Kasumi-1 (cell line): ENCODE data around the gene TRIM23.
"Not testable (repeated sequence)": the region's sequence is repeated elsewhere in the genome, so short reads cannot be mapped to it uniquely, and the experiment has no call there.

Experiments
- DNase-seq, 2 experiments: peaks; one replicate each; lab custom pipeline; 2025; lab: John Stamatoyannopoulos, UW

TRIM23 gene

DNA sequence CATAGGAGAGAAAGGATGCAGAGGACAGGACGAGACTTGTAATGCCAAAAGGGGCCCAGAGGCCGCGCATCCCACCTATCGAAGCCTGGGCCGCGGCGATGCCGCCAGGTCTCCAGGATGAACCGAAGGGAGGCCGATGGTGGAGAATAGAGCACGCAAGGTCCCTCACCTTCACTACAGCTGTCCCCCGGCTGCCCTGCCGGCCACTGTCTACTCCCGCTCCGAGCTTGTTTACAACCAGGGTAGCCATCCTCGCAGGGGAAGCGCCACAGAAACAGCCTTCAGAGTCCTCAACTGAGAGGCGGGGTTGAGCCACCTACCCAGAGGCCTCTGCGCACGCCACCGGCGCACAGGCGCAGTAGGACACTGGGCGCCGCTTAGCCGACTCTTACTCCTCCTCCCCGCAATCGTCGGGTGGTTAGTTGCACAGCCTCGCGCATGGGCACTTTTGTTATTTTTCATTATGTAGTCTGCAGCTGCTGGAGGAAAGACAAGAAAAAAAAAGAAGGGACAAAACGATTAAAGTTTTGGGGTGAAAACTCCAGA, at the start of gene TRIM23:
Gene TRIM23 (minus strand): TSS at position 309 of the 546 bp plus-strand sequence. CDS start 59 bp downstream, at position 250.
- peak; percentile 92 to 93 for DNase-seq

DNA sequence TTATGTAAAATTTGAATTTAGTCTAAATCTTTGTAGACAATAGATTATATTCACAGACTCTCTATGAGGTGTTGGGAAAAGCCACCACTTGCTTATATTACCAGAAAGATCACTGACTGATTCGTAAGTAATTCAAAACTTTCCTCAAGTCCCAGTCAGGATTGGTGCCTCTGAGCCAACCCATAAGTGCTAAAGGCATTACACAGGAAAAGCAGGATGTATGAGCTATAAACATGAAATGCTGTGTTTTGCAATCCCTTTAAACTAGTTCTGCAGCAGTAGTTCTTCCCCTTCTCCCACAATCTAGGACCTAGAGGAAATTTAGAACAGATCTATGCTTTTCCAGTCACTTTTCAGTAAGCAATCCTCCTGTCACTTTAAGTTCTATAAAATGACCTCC, 48.7 kb upstream of the TRIM23 start:
- peak; percentile 11 to 21 for DNase-seq

DNA sequence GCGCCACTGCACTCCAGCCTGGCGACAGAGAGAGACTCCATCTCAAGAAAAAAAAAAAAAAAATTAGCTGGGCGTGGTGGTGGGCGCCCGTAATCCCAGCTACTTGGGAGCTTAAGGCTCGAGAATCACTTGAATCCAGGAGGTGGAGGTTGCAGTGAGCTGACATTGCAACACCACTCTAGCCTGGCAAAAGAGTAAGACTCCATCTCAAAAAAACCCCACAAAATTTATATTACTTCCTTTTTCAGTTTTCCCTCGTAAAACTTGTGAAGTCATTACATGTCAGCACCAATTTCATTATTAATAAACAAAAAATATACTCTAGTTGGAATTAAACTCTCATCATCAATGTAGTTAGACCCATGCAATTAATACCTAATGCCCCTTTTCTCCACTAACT, 44.6 kb upstream of the TRIM23 start:
- DNase-seq, result no peak

DNA sequence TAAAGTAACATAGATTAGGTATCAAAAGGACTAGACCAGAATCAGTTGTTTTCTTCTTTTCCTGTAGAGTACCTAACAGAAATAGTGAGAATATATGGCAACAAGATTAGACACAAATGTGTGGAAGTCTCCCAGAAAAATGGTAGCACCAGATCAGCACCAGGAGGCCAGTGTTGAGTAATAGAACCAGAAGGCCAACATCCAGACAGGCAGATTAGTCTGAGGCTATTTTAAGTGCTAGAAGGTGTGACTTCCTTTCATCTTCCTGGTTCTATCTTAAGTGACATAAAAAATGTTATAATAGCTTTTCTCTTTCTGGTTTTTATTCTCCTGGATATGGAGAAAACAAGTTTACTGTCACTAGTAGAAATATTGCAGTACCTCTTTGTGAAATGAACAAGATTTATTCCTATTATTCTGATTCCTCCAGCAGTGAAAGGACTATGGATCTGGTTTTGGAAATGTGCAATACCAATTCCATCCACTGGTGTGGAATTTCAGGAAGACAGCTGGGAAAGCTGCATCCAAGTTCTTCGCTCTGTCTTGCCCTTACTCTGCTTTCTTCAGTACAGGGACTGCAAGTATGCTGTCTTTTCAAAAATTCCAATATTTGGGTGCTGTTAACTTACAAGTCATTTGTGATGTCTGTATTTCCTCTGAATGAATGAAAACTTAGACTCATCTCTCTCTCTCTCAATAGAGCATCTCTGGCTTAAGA, 39.8 kb upstream of the TRIM23 start:
- DNase-seq, result no peak

DNA sequence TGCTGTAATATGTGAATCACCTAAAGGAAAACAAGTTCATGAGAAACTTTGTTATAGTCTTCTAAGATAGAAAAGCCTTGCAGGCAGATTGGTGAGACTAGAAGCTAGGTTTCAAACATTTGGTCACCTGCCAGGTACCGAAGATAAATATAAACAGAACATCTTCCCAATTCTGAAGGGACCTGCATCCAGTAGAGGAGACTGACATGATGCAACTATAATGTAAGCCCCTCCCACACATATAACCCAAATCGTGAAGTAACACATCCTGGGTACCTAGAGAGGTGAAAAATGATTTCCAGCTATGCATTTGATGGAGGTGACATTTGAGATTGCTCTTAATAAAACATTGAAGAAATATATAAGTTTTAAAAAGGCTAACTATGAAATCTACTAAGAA, 30.6 kb upstream of the TRIM23 start:
- DNase-seq, result no peak

DNA sequence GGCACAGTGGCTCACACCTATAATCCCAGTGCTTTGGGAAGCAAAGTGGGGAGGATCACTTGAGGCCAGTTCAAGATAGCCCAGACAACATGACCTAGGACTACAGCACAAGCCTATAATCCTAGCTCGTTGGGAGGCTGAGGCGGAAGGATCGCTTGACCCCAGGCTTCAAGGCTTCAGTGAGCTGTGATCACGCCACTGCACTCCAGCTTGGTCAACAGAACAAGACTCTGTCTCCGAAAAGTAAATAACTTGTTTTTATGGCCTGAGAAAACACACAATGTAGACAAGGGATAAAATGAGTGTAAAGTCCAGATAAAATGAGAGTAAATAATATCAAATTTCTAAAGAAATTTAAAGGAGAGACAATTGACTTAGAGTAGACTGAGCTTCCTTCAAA, 27.0 kb upstream of the TRIM23 start:
- DNase-seq, result no peak

DNA sequence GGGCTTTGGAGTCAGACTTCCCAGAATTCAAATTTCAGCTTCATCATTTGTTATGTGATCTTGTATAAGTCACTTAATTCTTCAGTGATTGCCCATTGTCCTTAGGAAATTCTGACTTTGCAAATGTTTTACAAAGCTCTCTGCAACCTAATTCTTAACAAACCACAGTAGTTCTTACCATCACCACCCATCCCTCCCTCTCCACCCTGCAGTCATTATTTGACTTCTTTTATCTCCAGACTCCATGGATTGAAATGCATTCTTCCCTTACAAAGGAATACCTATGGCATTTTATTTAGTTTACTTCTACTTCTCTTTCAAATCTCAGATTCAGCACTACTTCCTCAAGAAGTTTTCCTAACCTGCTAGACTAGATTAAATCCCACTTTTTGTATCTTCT, 23.8 kb upstream of the TRIM23 start:
- DNase-seq, result no peak

DNA sequence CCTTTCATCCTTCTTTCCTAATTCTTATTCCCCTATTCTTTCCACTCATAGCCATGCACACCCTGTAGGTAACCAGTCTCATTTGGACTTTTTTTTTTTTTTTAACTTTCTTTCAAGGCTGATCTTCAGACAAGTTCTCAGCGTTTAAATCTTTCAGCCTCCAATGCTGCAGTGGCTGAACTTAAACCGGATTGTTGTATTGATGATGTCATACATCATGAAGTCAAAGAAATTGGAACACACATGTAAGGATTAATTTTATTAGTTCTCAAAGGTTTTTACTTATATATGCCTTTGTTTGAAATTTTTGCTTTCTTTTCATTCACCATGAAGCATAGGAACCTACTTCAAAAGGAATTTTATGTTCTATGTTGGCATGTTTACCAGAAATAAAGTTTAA, 22.8 kb upstream of the TRIM23 start:
- DNase-seq, result no peak

DNA sequence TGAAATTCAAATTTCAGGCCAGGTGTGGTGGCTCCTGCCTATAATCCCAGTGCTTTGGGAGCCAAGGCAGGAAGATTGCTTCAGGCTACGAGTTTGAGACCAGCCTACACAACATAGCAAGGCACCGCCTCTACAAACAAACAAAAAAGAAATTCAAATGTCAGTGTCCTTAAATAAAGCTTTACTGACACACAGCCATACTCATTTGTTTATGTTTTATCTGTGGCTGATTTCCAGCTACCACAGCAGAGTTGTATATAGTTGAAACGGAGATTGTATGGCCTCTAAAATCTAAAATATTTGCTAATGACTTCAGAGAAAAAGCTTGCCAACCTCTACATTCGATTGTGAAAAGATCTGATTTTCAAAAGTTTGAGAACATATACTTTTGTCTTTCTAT, 16.1 kb upstream of the TRIM23 start:
- DNase-seq, result no peak

DNA sequence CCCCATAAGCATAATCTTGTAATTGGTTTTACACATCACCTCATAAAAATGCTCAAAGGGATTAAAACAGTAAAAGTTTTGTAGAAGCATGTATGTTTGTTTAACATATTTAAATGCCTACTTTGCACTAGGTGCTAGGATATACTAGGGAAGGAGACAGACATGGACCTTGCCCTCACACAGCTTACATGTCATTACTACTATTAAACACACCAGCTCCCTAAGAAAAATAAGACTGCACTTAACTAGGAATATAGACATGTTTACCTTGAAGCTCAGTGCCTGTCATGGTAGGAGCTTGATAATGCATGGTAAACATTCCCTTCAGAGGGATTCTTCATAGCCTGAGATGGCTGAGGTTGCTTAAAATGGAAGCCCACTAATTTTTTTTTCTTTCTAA, 6.8 kb upstream of the TRIM23 start:
- DNase-seq, result no peak

DNA sequence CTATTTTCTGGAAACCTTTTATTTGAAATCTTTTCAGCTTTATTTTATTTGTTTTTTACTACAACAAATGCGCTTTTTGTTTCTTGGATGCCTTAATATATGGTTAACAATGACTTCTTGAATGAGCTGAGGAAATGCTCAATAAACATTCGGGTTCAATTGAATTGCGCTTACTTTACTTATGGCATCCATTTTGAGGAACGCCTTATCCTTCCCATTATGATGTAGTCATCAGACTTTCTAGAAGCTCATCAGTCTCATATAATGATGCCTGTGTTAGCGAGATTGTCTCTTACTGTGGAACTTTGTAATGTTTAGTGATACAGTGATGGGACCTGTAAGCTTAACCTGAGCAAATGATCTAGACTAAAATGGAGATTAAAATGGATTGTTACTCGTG, 1.6 kb upstream of the TRIM23 start:
- DNase-seq, result no peak

DNA sequence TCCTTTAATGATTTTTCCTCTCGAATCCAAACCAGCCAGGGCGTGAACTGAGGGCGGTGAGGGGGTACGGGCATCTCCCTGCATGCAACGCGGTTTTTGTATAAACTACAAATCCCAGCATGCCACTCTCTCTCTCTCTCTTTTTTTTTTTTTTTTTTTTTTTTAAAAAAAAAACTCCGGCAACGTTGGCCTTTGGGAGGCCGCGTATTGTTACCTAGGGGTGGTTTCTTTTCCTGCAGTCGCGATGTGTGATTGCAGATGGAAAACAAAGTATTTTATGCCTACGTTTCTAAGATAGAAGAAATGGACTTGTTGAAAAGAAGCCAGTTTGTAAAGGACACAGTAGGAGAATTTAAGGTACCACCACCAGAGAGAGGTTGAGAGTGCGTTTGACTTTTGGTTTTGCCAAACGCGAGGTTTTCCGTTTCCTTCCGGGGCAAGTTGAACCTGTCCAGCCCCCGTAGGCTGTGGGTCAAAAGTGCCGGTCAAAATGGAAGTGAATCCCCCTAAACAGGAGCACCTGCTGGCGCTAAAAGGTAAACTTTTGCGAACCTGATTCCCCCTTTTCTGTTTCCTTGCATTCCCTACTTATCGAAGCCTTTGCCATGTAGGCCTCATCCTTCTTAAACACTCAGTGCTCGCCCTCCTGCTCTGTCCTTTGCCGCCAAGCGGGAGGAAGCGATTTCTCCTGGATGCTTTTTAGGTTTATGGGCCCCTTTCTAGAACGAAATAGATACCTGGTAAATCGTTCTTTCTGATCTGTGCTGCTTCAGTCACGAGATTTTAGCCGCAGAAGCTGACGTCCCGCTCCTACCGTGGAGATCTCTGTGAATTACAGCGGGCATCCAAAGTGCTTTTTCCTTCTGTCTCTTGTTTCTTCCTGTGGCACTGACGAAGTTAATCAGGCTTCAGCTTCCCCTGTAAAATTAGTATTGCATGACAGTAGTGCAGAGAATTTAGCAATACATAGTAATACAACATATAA, 730 bp upstream of the TRIM23 start, which contains the start of the genes SHLD3 and TRAPPC13:
Gene SHLD3 (plus strand): TSS at position 457 of the 985 bp plus-strand sequence. CDS start 4,561 bp downstream, outside the sequence.
Gene TRAPPC13 (plus strand): TSS at position 457 of the 985 bp plus-strand sequence. CDS start 34 bp downstream, at position 491.
- peak; percentile 91 to 92 for DNase-seq

DNA sequence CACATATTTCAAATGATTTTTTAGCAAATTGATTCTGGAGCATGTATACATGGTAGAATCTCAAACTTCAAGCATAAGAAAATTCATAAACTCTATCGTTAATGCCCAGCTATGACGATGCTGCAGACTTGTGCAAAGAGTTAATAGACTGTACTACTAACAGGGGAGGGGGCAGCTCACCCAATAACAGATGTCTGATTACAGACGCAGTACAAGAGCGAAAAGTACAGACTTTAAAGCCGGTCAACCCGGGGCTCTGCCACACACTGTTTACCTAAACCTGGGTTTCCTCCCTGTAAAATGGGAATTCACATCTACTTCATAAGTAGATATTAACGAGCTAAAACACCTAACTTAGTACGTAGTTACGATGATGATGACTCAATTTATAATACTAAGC, 651 bp downstream of the TRIM23 start:
- DNase-seq, result peak in 1 of 2 experiments; percentile 46

DNA sequence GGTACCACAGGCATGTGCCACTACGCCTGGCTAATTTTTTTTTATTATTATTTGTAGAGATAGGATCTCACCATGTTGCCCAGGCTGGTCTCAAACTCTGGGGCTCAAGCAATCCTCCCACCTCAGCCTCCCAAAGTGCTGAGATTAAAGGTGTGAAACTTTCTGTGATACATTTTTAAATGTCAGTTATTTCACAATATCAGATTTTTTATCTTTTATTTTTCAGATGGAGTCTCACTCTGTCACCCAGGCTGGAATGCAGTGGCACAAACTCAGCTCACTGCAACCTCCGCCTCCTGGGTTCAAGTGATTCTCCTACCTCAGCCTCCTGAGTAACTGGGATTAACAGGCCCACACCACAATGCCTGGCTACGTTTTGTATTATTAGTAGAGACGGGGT, 2.2 kb downstream of the TRIM23 start:
- not testable (repeated sequence) for DNase-seq

DNA sequence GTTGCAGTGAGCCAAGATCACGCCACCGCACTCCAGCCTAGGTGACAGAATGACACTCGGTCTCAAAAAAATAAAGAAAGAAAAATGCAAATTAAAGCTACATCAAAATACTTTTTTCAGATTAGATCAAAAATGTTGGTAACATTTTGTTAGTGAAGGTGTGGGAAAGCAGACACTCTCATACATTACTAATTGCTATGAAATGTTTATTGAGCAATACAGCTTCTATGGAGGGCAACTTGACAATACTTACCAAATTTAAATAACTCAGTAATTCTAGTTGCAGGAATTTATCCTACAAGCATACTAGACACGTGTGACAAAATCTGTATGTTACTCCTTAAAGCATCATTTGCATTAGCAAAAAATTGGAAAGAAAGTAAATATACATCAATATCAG, 4.1 kb downstream of the TRIM23 start:
- DNase-seq, result no peak

DNA sequence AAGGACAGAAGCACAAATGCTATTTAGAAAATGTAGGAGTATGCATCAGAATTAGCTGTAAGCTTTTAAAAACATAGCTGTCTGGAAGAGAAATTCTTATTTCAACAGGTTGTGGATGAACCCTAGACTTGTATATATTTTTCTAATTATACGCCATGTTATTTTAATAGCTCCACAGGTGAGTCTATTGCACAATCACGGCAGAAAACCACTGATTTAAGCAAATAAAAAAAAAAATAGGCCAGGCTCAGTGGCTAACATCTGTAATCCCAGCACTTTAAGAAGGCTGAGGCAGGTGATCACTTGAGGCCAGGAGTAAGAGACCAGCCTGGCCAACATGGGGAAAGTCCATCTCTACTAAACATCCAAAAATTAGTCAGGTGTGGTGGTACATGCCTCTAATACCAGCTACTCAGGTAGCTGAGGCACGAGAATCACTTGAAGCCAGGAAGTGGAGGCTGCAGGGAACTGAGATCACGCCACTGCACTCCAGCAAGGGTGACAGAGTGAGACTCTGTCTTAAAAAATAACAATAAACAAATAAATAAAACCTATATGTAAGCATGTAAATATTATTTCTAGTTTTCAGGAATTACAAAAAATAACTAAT, 11.7 kb downstream of the TRIM23 start:
- DNase-seq, result no peak

DNA sequence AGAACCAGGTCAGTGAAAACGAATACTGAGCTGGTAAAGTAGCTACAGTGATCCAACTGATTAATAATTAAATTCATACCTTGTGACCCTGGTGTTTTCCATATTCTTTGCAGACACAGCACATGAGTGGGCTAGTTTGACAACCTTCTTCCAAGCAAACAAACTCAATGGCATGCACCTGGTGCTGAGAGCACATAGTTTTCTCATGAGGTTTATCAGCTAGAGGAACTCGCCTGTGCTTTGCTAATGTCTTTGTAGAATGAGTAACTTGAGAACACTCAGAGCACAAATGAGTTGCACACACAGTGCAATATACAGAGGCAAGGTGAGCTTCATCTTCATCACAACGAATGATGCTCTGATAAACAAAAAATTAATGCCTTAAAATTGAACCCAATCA, 12.6 kb downstream of the TRIM23 start:
- no peak for DNase-seq

DNA sequence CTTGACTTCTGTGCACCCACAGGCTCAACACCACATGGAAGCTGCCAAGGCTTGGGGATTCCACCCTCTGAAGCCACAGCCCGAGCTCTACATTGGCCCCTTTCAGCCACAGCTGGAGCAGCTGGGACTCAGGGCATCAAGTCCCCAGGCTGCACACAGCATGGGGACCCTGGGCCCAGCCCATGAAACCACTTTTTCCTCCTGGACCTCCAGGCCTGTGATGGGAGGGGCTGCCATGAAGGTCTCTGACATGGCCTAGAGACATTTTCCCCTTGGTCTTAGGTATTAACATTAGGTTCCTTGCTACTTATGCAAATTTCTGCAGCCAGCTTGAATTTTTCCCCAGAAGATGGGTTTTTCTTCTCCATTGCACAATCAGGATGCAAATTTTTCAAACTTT, 22.4 kb downstream of the TRIM23 start:
- not testable (repeated sequence) for DNase-seq

DNA sequence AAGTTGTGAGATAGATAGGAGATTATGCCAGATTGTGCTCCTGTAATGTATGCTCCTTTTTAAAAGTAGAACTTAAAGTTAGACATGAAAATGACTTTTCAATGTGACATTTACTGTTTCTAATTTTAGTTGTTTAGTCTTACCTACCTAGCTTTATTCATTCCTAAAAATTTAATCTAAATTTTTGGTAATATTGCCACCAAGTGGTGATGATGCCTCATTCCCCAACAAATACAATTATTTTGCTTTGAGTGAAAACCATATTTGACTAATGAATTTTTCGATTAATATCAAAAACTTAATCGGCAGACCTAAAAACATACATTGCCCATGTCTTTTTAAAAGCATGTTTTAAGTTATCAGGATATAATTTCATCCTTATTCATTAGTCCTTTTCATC, 35.4 kb downstream of the TRIM23 start:
- DNase-seq, result no peak

DNA sequence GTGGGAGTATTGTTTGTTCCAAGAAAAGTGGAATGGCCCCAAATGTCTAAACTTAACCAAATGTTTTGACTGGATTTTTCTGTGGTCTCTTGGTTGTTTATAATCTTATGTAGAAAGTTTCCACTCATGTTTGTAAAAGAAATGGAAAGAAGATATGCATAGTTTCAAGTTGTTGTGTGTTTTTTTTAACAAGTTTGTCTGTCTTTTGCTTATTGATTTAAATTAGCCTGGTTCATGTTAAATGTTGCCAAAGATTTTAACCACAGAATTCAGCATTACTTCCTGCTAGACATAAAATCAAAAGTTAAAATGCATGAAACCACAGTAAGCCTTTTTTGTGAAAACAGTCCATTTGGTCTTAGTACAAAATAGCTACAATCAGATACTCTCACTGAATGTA, 47.0 kb downstream of the TRIM23 start:
- no peak for DNase-seq

DNA sequence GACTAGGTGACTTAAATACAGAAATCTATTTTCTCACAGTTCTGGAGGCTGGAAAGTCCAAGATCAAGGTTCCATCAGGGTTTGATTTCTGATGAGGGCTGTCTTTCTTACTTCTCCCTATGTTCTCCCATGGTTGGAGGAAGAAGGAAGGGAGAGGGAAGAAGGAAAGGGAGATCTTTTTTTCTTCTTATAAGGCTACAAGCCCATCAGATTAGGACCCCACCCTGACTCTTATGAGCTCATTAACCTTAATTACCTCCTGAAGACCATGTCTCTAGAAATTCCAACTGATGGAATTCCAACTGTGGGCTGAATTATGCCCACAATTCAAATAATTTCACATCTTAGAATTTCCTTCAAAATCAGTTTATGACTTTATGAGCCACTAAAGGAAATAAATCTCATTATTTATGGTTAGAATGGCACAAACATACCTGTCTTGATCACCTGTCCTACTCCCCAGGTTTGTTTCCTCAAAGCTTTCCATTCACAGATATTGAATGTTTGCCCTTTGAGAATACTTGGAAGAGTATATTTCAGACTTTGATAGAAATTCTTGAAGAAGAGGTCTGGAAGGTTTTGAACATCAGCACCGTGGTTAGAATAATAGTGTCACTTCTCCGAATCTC, 53.4 kb downstream of the TRIM23 start:
- no peak for DNase-seq

DNA sequence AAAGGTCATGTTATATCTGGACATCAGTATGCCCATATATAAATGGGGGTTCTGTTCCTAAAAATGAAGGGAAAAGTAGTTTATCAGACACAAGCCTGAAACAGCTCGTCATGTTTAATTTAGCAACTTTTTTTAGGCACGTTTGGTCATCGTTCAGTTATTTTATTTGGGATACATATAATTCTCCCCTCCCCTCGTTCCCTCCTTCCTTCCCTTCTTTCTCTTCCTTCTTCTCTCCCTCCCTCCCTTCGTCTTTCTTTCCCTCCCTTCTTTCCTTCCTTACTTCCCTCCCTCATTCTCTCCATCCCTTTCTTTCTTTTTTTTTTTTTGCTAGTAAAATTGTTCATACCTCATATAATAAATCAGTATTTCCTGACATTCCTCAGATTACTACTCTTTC, 57.6 kb downstream of the TRIM23 start:
- no peak for DNase-seq
